SKM-1 (cell line): ENCODE results near the gene SLC6A19.
A peak's percentile ranks its signal among the peaks of the same experiment; 100 is the strongest.
"Not testable (repeated sequence)": the region's sequence is repeated elsewhere in the genome, so short reads cannot be mapped to it uniquely, and the experiment has no call there.

Experiments
- DNase-seq: peaks from one replicate; lab custom pipeline; 2025; ENCODE audit not compliant: unreplicated experiment; lab: John Stamatoyannopoulos, UW

SLC6A19 gene

GRCh38 chr5:1201327-1202025, at the start of gene SLC6A19:
TSS of gene SLC6A19 (plus strand) at chr5:1201595. CDS start at chr5:1201651, 56 bp downstream.
- DNase-seq, result no peak

GRCh38 chr5:1152156-1152555, 49.2 kb upstream of the SLC6A19 start:
- no peak for DNase-seq

- no peak for DNase-seq
Measured at GRCh38 chr5:1152771-1153282, 48.6 kb upstream of the SLC6A19 start.

- DNase-seq, result no peak
Measured at GRCh38 chr5:1153428-1153827, 48.0 kb upstream of the SLC6A19 start.

- no peak for DNase-seq
Measured at GRCh38 chr5:1155191-1156032, 46.0 kb upstream of the SLC6A19 start.

- no peak for DNase-seq
Measured at GRCh38 chr5:1156033-1156753, 45.2 kb upstream of the SLC6A19 start.

- DNase-seq, result no peak
Measured at GRCh38 chr5:1156754-1157460, 44.5 kb upstream of the SLC6A19 start.

GRCh38 chr5:1157461-1157986, 43.9 kb upstream of the SLC6A19 start:
- DNase-seq, result not testable (repeated sequence)

- DNase-seq, result no peak
Measured at GRCh38 chr5:1158647-1159340, 42.6 kb upstream of the SLC6A19 start.

- no peak for DNase-seq
Measured at GRCh38 chr5:1159341-1159675, 42.1 kb upstream of the SLC6A19 start.

GRCh38 chr5:1159774-1160406, 41.5 kb upstream of the SLC6A19 start:
- DNase-seq, result no peak

GRCh38 chr5:1161108-1161832, 40.1 kb upstream of the SLC6A19 start:
- no peak for DNase-seq

GRCh38 chr5:1161833-1162229, 39.6 kb upstream of the SLC6A19 start:
- no peak for DNase-seq

- DNase-seq, result no peak
Measured at GRCh38 chr5:1162276-1162675, 39.1 kb upstream of the SLC6A19 start.

- DNase-seq, result no peak
Measured at GRCh38 chr5:1162751-1163150, 38.6 kb upstream of the SLC6A19 start.

GRCh38 chr5:1163366-1163765, 38.0 kb upstream of the SLC6A19 start:
- no peak for DNase-seq

- DNase-seq, result no peak
Measured at GRCh38 chr5:1163879-1164278, 37.5 kb upstream of the SLC6A19 start.

- peak; percentile 10 for DNase-seq
Measured at GRCh38 chr5:1164696-1165630, 36.4 kb upstream of the SLC6A19 start.
